GM18861 (cell line): ENCODE data around the gene TPSB2.
"Not testable (repeated sequence)": the region's sequence is repeated elsewhere in the genome, so short reads cannot be mapped to it uniquely, and the experiment has no call there.

Experiments used
- ATAC-seq: cut with Tn5 transposase; IDR thresholded peaks from one replicate; pipeline ENCODE4 v1.9.1; 2021; ENCODE audit not compliant: unreplicated experiment

TPSB2 gene

DNA sequence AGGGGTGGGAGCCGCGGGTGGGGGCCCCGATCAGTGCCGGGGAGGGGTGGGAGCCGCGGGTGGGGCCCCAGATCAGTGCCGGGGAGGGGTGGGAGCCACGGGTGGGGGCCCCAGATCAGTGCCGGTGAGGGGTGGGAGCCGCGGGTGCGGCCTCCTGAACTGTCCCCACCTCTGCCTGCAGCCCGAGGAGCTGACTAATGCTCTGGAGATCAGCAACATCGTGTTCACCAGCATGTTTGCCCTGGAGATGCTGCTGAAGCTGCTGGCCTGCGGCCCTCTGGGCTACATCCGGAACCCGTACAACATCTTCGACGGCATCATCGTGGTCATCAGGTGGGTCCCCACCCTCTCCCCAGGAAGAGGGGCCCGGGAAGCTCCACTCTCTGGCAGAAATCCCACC is 25.1 kb downstream of the TPSB2 start:
- ATAC-seq = no peak

DNA sequence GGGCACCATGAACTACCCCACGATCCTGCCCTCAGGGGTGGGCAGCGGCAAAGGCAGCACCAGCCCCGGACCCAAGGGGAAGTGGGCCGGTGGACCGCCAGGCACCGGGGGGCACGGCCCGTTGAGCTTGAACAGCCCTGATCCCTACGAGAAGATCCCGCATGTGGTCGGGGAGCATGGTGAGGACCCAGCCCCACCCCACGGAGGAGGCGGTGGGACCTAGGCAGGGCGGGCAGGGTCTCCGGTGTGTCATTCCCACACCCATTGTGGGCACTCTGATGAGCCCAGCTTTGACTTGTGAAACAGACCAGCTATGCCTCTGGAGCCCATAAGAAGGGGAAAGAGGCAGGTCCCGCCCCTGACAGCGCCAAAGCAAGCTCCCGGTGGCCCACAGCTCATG is 27.7 kb downstream of the TPSB2 start:
- ATAC-seq = no peak

DNA sequence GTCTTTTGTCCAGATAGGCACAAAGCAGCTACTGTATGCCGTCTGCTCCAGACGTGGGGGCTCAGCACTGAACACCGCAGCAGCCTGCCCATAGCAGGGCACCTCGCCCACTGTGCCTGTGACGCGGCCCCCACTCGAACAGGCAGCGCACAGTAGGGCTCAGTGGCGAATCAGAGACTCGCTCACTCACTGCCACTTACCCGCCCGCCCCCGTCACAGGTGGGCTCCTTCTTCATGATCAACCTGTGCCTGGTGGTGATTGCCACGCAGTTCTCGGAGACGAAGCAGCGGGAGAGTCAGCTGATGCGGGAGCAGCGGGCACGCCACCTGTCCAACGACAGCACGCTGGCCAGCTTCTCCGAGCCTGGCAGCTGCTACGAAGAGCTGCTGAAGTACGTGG is 28.5 kb downstream of the TPSB2 start:
- ATAC-seq = no peak

DNA sequence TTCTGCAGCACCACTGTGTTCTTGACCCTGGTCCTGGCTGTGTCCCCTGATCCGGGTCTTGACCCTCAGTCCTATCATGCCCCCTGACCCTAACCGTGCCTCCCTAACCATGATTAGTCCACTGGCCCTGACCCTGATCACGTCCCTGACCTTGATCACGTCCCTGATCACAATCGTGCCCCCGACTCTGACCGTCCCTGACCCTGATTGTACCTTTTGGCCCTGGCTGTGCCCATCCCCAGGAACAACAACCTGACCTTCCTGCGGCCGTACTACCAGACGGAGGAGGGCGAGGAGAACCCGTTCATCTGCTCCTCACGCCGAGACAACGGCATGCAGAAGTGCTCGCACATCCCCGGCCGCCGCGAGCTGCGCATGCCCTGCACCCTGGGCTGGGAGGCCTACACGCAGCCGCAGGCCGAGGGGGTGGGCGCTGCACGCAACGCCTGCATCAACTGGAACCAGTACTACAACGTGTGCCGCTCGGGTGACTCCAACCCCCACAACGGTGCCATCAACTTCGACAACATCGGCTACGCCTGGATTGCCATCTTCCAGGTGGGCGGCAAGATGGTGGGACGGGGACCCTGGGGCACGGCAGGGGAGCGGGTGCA is 29.9 kb downstream of the TPSB2 start:
- no peak for ATAC-seq

DNA sequence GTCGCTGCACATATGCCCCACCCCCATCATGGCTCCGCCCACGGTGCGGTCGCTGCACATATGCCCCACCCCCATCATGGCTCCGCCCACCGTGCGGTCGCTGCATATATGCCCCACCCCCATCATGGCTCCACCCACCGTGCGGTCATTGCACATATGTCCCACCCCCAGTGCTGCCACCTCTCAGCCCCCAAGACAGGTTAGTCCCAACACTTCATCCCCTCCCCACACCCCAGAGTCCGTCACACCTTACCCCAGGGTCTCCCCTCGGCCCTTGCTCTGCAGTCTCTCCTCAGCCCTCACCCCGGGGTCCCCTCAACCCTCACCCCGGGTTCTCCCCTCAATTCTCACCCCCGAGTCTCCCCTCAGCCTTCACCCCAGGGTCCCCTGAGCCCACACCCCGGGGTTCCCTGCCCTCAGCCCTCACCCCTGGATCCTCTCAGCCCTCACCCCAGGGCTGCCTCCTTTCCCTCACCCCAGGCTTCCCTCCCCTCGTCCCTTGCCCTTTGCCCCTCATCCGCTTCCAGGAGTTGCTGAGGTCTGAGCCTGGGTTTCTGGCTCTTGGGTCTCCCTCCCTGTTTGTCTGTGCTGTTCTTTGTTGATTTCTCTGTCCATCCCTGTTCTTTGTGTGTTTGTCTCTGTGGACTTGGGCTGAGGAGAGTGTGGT is 30.5 kb downstream of the TPSB2 start:
- ATAC-seq = no peak

DNA sequence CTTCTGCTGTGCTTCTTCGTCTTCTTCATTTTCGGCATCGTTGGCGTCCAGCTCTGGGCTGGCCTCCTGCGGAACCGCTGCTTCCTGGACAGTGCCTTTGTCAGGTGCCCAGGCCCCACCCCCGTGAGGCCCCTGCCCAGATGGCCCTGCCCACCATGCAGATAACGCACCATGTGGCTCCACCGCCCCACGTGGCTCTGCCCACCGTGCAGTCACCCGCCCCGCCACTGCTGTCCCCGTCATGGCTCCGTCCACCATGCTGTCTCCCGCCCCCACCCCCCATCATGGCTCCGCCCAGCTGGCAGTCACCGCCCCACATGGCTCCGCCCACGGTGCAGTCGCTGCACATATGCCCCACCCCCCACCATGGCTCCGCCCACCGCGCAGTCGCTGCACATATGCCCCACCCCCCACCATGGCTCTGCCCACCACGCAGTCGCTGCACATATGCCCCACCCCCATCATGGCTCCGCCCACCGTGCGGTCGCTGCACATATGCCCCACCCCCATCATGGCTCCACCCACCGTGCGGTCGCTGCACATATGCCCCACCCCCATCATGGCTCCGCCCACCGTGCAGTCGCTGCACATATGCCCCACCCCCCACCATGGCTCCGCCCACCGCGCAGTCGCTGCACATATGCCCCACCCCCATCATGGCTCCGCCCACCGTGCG is 31.2 kb downstream of the TPSB2 start:
- ATAC-seq = not testable (repeated sequence)

DNA sequence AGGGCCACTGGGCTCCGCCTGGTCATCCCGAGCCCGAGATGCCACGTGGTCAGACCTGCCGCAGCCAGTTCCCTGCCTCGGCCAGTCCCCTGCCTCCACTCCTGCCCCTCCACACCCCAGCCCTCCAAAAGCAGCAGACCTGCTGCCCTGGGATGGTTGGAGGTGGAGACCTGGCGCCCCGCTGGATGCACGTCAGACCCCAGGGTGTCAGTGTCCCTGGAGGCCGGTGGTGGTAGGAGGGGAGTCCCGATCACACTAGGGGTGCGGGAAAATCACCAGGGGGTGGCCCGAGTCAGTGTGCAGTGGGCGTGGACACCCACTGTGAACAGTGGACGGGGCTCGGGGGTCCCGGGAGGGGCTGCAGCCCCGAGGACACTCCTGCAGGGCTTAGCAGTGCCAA is 31.8 kb downstream of the TPSB2 start:
- no peak for ATAC-seq

DNA sequence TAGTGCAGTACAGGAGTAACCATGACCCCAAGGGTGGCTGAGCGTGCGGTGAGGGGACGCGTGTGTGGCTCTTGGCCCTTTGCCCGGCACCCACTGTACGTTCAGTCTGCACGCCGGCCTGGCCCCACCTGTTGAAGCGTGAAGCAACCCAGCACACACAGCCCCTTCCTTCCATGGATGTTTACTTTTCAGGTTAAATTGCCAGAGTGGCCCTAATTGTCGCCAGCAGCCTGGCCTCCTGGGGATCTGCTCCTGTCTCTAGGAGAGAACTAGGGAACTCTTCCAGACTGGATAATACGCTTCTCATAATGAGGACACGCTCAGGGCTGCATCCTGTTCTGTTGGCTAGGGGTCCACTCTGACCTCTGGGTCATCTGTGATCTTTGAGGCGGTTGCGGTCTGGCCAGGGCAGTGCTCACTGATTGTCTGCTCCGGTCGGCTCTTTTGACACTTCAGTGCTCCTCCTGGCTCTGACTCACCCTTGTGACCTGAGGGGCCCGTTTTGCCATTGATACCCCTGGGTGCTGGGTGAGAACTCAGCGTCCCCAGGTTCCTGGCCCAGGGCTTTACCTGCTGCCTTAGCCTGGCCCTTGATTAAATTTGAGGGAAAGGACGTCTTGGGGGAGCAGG is 32.6 kb downstream of the TPSB2 start:
- ATAC-seq = no peak

DNA sequence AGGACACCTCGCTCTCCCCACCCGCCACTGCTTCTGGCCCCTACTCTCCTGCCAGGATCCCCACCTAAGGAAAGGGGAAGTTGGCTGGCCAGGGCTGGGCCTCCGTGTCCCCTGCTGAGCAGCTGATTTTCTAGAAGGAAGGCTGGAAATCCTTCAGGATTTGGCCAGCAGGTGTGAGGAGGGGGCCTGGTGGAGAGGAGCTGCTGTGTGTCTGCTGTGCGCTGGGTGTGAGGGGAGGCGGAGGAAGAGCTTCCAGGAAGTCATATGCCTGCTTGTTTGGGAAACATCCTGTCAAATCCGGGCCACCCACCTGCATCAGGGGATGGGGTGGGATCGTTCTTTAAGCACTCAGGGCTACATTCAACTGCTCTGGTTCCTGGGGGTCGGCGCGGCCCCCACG is 33.5 kb downstream of the TPSB2 start:
- no peak for ATAC-seq

DNA sequence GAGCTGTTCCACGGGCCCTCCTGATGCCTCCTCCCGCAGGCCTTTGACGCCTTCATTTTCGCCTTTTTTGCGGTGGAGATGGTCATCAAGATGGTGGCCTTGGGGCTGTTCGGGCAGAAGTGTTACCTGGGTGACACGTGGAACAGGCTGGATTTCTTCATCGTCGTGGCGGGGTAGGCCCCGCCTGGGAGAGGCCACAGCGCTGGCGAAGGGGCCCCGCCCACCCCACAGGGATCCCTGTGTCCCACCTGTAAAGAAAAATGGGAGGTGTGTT is 34.7 kb downstream of the TPSB2 start:
- ATAC-seq = no peak

DNA sequence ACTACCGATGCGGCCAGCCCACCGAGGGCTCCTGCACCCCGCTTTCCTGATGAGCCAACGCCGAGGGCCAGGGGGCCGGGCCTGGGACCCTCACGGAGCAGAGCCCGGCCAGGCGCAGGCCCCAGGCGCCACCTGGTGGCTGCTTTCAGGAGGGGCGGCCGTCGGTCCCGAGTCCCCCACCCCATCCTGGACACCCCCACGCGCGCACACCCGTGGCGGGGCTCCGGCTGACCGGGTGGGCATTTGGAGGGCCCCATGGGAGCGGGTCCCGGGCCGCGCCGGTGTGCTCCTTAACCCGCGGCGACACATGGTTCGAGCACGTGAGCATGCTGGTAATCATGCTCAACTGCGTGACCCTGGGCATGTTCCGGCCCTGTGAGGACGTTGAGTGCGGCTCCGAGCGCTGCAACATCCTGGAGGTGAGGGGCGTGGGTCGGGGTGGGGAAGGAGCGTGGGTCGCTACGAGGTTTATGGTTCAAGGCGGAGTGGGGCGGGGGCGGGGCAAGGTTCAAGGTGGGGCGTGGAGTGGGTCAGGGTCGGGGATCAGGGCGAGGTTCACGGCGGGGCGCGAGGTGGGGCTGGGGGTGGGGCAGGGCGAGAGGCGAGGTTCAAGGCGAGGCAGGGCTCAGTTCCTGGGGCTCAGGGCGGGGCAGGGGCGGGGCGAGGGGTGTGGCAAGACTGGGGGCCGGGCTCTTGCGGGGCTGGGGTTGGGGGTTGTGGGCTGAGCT is 35.2 kb downstream of the TPSB2 start:
- ATAC-seq = no peak

DNA sequence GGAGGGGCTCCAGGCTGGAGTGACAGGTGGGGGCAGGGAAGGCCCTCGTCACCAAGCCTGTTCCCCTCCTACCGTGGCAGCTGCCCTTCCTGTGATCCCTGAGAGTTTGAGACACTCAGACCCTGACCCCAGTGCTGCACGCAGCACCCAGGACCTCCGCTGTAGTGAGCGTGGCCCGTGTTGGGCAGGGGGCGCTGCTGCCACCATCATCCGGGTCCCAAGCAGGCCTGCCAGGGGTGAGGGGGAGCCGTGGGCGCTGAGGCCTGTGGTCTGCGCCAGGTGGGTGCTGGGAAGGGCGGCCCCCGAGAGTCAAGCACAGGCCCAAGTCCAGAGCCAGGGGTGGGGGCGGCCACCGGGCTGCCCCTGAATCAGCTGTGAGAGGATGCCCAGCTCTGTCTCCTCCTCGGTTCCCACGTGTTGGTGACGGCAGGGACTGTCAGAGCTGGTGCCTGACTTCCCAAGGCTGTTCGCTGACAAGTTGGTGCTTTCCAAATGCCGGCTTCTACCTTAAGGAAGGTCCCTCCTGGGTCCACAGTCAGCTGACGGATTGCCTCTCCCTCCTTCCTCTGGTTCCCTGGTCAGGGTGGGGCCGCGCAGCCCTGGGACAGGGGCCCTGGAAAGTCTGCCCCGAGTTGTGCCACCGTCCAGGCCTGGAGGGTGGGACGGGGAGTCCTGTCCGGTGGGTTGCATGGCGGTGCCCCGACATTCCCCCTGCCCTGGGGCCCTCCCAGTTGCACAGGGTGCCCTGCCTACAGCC is 36.0 kb downstream of the TPSB2 start:
- no peak for ATAC-seq

DNA sequence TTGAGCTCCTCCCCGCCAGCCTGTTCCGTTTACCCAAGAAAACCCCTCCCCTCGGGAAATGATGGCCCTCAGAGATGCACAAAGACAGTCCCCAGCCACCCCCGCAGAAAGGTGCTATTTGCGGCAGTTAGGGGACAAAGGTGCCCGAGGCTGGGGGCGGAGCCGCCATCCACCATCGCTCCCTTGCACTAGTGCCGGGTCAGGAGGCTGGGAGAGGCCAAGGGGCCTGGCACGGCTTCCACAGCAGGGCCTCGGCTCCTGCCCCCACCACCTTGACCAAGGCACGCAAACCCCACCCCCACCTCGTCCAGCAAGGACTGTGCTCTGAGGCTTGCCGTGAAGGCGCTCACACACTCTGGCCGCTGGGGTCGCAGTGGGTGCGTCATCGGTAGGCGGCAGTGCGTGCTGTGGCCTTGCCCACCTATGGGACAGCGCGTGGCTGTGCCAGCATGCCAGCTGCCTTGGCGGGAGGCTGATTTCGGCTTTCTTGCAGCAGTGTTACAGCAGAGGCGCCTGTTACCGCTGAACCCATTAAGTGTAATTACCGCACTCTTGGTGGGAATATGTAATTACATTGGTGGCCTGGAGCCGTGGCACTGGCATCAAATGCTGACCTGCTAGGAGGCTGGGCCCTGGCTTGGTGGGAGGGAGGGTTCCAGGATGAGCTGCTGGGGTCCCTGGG is 36.7 kb downstream of the TPSB2 start:
- ATAC-seq = no peak

DNA sequence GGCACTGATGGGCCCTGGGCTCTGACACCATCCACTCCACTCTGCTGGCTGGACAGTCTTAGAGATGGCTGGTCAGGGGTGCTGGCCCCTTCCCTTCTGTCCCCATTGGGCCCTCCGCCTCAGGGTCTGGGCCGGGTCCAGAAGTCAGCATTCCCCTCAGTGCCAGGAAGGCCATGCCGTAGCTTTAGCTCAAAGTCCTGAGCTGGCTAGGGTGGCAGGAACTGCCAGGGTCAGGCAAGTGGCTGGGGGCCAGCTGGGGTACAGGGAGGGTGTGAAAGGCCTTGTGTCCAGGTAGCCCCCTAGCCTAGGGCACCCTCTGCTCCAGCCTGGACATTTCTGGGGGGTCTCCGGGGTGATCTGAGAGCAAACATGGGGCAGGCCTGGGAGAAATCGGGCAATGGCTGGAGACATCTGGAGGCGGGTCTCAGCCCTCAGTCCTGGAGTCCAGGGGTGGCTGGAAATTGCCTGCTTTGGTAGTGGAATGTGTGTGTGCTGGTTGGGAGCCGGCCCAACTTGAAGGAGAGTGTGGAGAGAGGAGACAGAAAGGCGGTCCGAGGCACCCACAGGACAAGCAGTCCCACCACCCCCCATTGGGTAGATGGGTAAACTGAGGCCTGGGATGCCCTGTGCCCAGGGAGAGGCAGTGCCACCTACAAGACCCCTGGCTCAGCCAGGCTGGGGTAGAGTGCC is 37.5 kb downstream of the TPSB2 start:
- no peak for ATAC-seq

DNA sequence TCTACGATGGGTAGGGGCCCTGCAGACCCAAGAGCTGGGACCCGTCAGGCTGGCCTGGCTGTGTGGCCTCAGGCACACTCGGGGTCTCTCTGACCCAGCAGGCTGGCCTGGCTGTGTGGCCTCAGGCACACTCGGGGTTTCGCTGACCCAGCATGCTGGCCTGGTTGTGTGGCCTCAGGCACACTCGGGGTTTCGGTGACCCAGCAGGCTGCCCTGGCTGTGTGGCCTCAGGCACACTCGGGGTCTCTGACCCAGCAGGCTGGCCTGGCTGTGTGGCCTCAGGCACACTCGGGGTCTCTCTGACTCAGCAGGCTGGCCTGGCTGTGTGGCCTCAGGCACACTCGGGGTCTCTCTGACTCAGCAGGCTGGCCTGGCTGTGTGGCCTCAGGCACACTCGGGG is 39.2 kb downstream of the TPSB2 start:
- not testable (repeated sequence) for ATAC-seq

DNA sequence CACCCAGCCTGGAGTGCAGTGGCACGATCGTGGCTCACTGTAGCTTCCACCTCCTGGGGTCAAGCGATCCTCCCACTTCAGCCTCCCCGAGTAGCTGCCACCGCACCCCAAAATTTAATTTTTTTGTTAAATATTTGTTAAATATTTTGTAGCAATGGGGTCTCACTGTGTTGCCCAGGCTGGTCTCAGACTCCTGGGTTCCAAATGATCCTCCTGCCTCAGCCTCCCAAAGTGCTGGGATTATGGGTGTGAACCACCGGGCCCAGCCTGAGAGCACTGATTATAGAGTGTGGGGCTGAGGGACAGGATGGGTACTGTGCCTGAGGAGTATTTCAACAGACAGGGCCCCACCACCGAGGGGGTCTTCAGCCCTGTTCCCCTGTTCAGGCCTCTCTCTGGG is 40.5 kb downstream of the TPSB2 start:
- no peak for ATAC-seq

DNA sequence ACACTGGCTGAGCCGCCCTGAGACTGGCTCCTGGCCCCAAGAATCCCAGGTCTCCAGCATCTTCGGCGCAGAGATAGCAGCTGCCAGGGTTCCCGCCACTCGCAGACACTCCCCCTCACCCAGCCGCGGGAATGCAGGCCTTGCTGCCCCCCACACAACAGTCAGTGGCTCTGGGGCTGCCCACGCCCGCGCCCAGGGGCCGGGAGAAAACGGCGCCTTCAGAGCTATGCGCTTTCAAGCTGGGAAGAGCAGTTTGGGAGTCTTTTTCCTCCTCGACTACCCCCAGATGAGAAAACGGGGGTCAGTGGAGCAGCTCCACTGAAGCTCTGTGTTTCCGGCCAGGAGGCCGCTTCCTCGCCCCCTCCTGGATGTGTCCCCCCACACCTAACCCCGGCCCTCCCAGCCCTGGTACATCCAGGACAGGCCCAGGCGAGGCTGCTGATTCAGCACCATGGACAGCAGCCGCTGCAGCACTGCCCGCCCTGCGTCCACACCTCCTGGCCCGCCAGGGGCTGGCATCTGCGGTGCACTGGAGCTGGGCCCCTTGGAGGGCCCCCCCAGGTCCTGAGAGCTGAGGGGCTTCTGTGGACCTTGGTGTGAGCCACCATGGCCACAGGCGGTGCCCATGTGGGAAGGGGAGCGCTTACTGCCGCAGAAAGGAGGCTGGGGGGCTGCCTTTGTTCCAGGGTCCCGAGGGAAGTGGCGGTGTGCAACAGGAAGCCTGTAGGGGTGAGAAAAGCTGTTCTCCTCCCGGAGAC is 41.4 kb downstream of the TPSB2 start:
- no peak for ATAC-seq

DNA sequence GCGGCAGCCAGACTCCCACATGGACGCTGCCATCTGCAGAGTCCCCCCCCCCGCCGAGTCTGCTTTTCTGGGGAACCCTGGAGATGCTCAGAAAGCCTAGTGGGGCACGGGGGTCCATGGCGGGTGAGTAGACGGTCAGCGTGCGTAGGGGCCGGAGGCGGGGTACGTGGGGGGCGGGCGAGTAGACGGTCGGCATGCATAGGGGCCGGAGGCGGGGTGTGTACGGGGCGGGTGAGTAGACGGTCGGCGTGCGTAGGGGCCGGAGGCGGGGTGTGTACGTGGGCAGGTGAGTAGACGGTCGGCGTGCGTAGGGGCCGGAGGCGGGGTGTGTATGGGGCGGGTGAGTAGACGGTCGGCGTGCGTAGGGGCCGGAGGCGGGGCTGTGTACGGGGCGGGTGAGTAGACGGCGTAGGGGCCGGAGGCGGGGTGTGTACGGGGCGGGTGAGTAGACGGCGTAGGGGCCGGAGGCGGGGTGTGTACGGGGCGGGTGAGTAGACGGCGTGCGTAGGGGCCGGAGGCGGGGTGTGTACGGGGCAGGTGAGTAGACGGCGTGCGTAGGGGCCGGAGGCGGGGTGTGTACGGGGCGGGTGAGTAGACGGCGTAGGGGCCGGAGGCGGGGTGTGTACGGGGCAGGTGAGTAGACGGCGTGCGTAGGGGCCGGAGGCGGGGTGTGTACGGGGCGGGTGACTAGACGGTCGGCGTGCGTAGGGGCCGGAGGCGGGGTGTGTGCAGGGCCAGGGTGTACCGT is 44.4 kb downstream of the TPSB2 start:
- not testable (repeated sequence) for ATAC-seq
